GM12874 (cell line): Measurements from ENCODE around the gene FURIN.

Experiments
- CTCF ChIP-seq: IDR thresholded peaks from 2 replicates; pipeline ENCODE4 v1.5.1; 2011; ENCODE audit warnings: low read depth, mild to moderate bottlenecking, control low read depth, low read length, moderate library complexity; ENCODE audit not compliant: insufficient read depth

Gene FURIN

DNA sequence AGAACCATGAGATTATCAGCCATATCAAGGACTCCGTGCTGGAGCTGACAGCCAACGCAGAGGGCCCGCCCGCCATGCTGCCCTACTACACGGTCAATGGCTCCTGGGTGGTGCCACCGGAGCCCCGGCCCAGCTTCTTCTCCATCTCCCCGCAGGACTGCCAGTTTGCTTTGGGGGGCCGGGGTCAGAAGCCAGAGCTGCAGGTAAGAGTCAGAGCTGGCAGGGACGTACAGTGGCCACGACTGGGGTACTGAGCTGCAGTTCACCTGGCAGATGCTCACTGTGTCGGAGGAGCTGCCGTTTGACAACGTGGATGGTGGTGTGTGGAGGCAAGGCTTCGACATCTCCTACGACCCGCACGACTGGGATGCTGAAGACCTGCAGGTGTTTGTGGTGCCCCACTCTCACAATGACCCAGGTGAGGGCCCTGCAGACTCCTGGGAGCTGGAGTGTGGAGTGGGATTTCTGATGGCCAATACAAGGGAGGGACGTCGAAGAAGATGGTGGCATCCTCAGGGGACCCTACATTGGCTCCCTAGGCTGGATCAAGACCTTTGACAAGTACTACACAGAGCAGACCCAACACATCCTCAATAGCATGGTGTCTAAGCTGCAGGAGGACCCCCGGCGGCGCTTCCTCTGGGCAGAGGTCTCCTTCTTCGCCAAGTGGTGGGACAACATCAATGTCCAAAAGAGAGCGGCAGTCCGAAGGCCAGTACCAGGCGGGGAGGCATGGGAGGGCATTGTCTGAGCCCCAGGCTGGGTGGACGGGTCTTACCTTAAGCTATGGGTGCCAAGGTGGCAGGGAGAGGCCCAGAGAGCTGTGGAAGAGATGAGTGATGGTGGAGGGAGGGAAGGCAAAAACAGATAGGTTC, 37.2 kb downstream of the FURIN start:
- TF ChIP-seq CTCF = no peak

DNA sequence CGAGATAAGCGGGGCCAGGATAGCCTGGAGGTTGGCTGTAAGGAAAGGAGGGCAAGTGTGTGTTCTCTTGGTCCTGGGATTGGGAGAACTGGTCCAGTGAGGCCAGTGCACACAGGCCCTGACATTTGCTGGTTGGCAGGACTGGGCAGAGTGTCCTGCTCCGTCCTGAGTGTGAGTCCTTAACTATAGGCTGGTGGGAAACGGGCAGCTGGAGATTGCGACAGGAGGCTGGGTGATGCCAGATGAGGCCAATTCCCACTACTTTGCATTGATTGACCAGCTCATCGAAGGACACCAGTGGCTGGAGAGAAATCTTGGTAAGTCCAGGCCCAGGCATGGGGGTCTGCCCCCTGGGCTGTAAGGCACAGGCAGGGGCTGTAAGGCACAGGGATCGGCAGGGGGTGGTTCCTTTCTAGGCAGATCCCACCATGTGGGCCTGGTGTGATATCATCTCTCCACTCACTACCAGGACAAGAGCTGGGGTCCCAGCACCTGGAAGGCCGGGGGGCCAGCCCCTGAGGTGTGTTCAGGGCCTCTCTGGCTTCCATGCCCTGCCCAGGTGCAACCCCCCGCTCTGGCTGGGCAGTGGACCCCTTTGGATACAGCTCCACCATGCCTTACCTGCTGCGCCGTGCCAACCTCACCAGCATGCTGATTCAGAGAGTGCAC, 37.9 kb downstream of the FURIN start:
- TF ChIP-seq CTCF = no peak

GRCh38 chr15:90907051-90907660, 38.8 kb downstream of the FURIN start:
- no peak for TF ChIP-seq CTCF

DNA sequence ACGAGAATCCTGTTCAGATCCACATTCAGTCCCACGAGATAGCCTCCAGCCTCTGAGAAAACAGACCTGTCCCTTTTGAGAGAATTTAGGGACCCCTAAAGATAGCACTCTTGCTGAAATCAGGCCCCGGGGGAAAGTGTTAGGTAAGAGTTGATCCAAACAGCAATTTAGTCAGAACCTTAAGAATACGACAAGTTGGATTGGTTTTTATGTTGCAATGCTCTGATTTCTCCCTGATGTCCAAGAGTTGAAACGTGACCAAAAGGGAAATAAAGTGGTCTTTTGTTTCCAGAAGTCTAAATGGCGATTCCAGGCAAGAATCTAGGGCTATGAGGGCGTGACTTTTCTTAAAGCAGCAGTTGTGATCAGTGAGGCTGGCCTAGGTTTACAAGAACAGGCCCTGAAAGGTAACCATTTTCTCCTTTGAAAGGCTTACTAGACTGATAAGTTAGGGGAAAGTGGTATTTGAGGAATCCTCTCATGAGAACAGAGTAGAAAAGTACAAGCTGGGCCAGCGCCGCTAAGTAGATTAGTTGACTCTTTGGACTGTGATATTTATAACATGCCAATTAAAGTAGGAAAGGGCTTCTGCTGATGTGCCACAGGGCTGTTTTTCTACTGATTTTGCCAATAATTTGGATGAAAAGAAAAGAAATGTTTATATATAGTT, 39.6 kb downstream of the FURIN start:
- TF ChIP-seq CTCF = no peak

DNA sequence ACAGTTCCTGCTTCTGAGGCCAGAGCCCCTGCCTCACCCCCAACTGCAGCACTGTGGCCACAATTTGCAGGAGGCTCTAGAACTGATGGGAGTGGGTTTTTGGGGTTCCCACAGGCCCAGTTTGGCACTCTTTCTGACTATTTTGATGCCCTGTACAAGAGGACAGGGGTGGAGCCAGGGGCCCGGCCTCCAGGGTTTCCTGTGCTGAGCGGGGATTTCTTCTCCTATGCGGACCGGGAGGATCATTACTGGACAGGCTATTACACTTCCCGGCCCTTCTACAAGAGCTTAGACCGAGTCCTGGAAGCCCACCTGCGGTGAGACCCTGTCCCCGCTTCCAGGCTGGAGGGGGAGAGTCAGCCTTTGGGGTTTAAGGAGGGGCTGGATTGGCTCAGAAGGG, 41.6 kb downstream of the FURIN start:
- no peak for TF ChIP-seq CTCF

- no peak for TF ChIP-seq CTCF
These were observed 42.3 kb downstream of the FURIN start for GRCh38 chr15:90910441-90911301.
